ENCODE data around the gene TPRG1L.

DNA sequence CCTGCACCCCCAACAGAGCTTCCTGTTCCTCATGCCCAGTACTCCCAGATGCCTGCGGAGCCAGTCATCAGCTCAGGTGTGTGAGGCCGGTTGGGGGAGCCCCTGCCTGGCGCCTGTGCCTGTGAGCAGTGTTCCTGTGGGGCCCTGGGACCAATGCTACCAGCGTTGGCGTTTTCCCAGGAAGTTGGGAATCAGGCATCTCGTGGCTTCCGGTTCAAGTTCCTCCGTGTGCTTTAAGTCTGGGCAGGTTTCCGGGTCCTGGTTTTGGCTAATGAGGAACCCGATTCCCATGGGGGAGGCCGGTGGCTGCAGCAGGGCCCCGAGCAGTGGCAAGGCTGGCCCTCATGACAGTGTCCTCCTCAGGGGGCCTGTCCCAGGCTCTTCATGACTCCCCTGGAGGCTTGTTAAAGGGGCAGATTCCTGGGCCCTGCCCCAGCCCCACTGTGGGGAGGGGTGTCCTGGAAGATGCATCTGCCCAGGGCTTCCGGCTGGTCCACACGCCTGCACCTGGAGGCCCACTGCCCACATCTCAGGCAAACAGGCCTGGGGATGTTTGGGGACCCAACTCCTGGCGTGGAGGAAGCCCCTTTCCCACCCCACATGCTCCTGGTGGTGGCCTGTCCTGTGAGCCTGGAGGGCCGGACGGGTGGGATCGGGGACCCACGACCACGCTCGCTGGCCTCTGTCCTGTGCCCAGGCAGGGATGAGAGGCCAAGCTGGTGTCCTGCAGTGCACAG, 53.7 kb downstream of the TPRG1L start:
- TF ChIP-seq FOXP2 (optimal IDR thresholded peaks at IDR 0.05; ENCODE audit: borderline replicate concordance, extremely low read depth, extremely low read length, insufficient read depth) (no peak), TAF1 (IDR thresholded peaks at IDR 0.05; ENCODE audit: borderline replicate concordance, insufficient read depth, low read length) (no peak), POLR2AphosphoS5 (IDR thresholded peaks at IDR 0.05; ENCODE audit: low read depth, low read length) (no peak)
- TF ChIP-seq, protein P1, sequence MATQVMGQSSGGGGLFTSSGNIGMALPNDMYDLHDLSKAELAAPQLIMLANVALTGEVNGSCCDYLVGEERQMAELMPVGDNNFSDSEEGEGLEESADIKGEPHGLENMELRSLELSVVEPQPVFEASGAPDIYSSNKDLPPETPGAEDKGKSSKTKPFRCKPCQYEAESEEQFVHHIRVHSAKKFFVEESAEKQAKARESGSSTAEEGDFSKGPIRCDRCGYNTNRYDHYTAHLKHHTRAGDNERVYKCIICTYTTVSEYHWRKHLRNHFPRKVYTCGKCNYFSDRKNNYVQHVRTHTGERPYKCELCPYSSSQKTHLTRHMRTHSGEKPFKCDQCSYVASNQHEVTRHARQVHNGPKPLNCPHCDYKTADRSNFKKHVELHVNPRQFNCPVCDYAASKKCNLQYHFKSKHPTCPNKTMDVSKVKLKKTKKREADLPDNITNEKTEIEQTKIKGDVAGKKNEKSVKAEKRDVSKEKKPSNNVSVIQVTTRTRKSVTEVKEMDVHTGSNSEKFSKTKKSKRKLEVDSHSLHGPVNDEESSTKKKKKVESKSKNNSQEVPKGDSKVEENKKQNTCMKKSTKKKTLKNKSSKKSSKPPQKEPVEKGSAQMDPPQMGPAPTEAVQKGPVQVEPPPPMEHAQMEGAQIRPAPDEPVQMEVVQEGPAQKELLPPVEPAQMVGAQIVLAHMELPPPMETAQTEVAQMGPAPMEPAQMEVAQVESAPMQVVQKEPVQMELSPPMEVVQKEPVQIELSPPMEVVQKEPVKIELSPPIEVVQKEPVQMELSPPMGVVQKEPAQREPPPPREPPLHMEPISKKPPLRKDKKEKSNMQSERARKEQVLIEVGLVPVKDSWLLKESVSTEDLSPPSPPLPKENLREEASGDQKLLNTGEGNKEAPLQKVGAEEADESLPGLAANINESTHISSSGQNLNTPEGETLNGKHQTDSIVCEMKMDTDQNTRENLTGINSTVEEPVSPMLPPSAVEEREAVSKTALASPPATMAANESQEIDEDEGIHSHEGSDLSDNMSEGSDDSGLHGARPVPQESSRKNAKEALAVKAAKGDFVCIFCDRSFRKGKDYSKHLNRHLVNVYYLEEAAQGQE (IDR thresholded peaks at IDR 0.05; ENCODE audit: insufficient read depth in 1 of 2, low read depth in 2 of 2, low read length in 2 of 2): no peak

All from PFSK-1 (cell line).